OCI-LY1 (cell line): ENCODE data around the gene PTPN3.

Experiments used
- H2AFZ ChIP-seq: fragments of 200-600 bp; sonication (generic), shearing (Covaris generic); 2 replicates; pipeline ENCODE4 v1.6.0; 2014; ENCODE audit warnings: antibody characterized with exemption, mild to moderate bottlenecking, low read length
- H3F3A ChIP-seq: fragments of 200-600 bp; sonication (generic), shearing (Covaris generic); 2 replicates; pipeline ENCODE4 v1.6.0; 2014; ENCODE audit warnings: mild to moderate bottlenecking, antibody characterized with exemption, low read length, moderate library complexity; ENCODE audit not compliant: insufficient read depth
- H3K27ac ChIP-seq: fragments of 200-600 bp; sonication (generic); 2 replicates; pipeline ENCODE4 v1.5.1; 2014; ENCODE audit warnings: low read length, mixed run types, mild to moderate bottlenecking, low read depth; ENCODE audit not compliant: poor library complexity, severe bottlenecking
- H3K27me3 ChIP-seq: fragments of 200-600 bp; sonication (generic); 2 replicates; pipeline ENCODE4 v1.6.0; 2014; ENCODE audit warnings: antibody characterized with exemption, mild to moderate bottlenecking, low read length, moderate library complexity; ENCODE audit not compliant: insufficient read depth
- H3K36me3 ChIP-seq: fragments of 200-600 bp; sonication (generic); 2 replicates; pipeline ENCODE4 v1.6.1; 2014; ENCODE audit warnings: mild to moderate bottlenecking, antibody characterized with exemption, low read length, moderate library complexity, mixed read lengths; ENCODE audit not compliant: insufficient read depth
- H3K4me1 ChIP-seq: fragments of 200-600 bp; sonication (generic); 2 replicates; pipeline ENCODE4 v1.5.1; 2014; ENCODE audit warnings: mild to moderate bottlenecking, low read length, moderate library complexity; ENCODE audit not compliant: insufficient read depth, severe bottlenecking
- H3K4me2 ChIP-seq: fragments of 200-600 bp; sonication (generic), shearing (Covaris generic); 2 replicates; pipeline ENCODE4 v1.6.1; 2014; ENCODE audit warnings: low read length
- H3K4me3 ChIP-seq: fragments of 200-600 bp; sonication (generic); 2 replicates; pipeline ENCODE4 v1.5.1; 2014; ENCODE audit warnings: low read length, low read depth, mild to moderate bottlenecking, mixed read lengths; ENCODE audit not compliant: poor library complexity, severe bottlenecking
- H3K79me2 ChIP-seq: fragments of 200-600 bp; shearing (Covaris generic); 2 replicates; pipeline ENCODE4 v1.6.1; 2016; ENCODE audit warnings: mixed run types, low read length, mixed read lengths; ENCODE audit not compliant: insufficient read depth
- H3K9ac ChIP-seq: fragments of 200-600 bp; sonication (generic), shearing (Covaris generic); 2 replicates; pipeline ENCODE4 v1.6.1; 2014; ENCODE audit warnings: mild to moderate bottlenecking, low read length, mixed read lengths
- H3K9me2 ChIP-seq: fragments of 200-600 bp; sonication (generic), shearing (Covaris generic); 2 replicates; pipeline ENCODE4 v1.6.1; 2014; ENCODE audit warnings: low read depth, mild to moderate bottlenecking, low read length, mixed read lengths
- H3K9me3 ChIP-seq: fragments of 200-600 bp; shearing (Covaris generic); 2 replicates; pipeline ENCODE4 v1.6.1; 2014; ENCODE audit warnings: low read length, mixed read lengths
- H4K20me1 ChIP-seq: fragments of 200-600 bp; sonication (generic), shearing (Covaris generic); 2 replicates; pipeline ENCODE4 v1.6.0; 2016; ENCODE audit warnings: mild to moderate bottlenecking, low read length; ENCODE audit not compliant: insufficient read depth
- EZH2 ChIP-seq: fragments of 200-600 bp; sonication (generic), shearing (Covaris generic); IDR thresholded peaks from 2 replicates; pipeline ENCODE4 v1.8.0; 2017; ENCODE audit warnings: borderline replicate concordance, mixed run types, mild to moderate bottlenecking, antibody characterized with exemption, low read length, moderate library complexity, mixed read lengths
- TF ChIP-seq, protein P1 (sequence below): fragments of 200-600 bp; sonication (generic), shearing (Covaris generic); IDR thresholded peaks from 2 replicates; pipeline ENCODE4 v1.5.1; 2017; ENCODE audit warnings: mild to moderate bottlenecking, antibody characterized with exemption, low read length, moderate library complexity, mixed read lengths

The PTPN3 gene

DNA sequence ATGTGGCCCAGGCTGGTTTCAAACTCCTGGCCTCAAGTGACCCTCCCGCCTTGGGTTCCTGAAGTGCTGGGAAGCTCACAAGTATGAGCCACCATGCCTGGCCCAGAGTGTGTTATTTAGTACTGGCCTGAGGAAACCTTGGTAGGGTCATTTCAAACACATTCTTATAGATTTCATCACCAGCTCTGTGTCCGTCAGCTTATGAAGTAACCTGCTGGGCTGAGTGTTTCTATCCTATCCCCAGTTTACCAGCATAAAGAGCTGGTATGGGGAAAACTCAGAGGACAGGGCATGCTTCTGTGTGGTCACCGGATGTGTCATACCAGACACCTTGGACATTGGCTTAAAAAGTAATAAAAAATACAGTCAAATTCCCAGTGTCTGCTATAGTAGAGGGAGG lies 45.3 kb downstream of the PTPN3 start:
- no peaks in the 10 kb centered on the region for H3F3A ChIP-seq
- H4K20me1 ChIP-seq = no peaks in the 10 kb centered on the region
- H3K27ac ChIP-seq = no peak overlapping the region
- TF ChIP-seq, protein P1, sequence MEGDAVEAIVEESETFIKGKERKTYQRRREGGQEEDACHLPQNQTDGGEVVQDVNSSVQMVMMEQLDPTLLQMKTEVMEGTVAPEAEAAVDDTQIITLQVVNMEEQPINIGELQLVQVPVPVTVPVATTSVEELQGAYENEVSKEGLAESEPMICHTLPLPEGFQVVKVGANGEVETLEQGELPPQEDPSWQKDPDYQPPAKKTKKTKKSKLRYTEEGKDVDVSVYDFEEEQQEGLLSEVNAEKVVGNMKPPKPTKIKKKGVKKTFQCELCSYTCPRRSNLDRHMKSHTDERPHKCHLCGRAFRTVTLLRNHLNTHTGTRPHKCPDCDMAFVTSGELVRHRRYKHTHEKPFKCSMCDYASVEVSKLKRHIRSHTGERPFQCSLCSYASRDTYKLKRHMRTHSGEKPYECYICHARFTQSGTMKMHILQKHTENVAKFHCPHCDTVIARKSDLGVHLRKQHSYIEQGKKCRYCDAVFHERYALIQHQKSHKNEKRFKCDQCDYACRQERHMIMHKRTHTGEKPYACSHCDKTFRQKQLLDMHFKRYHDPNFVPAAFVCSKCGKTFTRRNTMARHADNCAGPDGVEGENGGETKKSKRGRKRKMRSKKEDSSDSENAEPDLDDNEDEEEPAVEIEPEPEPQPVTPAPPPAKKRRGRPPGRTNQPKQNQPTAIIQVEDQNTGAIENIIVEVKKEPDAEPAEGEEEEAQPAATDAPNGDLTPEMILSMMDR = no peak
- TF ChIP-seq EZH2 = no peak
- no peak overlapping the region for H3K4me3 ChIP-seq
- no peak overlapping the region for H2AFZ ChIP-seq
- H3K9ac ChIP-seq = no peak overlapping the region
- H3K36me3 ChIP-seq = no peaks in the 10 kb centered on the region
- H3K9me3 ChIP-seq = no peaks in the 10 kb centered on the region
- no peak overlapping the region for H3K4me2 ChIP-seq
- no peaks in the 10 kb centered on the region for H3K79me2 ChIP-seq
- H3K9me2 ChIP-seq = no peaks in the 10 kb centered on the region
- no peaks in the 10 kb centered on the region for H3K27me3 ChIP-seq
- no peaks in the 10 kb centered on the region for H3K4me1 ChIP-seq

DNA sequence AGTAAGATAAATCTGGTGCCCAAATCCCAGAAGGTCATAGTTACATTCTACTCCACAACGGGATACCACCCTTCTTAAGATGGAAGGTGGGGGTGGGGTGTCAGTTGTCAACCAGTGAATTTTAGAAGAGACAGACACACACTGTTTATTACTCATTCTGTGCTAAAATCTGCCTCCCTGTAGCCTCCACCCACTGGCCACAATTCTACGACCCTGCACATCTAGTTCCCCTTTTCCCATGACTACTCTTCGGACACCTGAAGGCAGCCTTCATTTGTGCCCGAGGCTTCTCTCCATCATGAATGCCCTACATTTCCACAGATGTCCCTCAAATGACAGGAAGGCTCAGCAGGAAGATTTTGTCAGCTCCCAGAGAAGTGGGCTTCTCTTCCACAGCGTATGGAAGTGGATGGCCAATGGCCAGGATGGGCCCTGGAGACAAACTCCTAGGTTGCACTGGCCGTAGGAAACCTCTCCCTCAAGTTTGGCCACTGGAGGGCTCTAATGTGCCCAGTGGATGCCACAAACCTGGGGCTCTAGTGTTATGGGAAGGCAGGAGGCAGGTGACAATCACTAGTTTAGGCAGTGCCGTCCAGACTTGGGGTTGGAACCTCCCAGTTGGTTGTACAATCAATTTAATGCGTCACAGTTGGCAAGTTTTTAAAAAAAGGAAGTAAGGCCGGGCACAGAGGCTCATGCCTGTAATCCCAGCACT lies 46.6 kb downstream of the PTPN3 start:
- no peak overlapping the region for H3K4me2 ChIP-seq
- H3F3A ChIP-seq = no peaks in the 10 kb centered on the region
- no peaks in the 10 kb centered on the region for H3K9me3 ChIP-seq
- H3K36me3 ChIP-seq = no peaks in the 10 kb centered on the region
- H4K20me1 ChIP-seq = no peaks in the 10 kb centered on the region
- no peaks in the 10 kb centered on the region for H3K4me1 ChIP-seq
- TF ChIP-seq EZH2 = no peak
- TF ChIP-seq, protein P1 = no peak
- H3K79me2 ChIP-seq = no peaks in the 10 kb centered on the region
- H3K27me3 ChIP-seq = no peaks in the 10 kb centered on the region
- H3K9ac ChIP-seq = no peak overlapping the region
- no peak overlapping the region for H2AFZ ChIP-seq
- no peak overlapping the region for H3K4me3 ChIP-seq
- H3K27ac ChIP-seq = no peak overlapping the region
- H3K9me2 ChIP-seq = no peaks in the 10 kb centered on the region

DNA sequence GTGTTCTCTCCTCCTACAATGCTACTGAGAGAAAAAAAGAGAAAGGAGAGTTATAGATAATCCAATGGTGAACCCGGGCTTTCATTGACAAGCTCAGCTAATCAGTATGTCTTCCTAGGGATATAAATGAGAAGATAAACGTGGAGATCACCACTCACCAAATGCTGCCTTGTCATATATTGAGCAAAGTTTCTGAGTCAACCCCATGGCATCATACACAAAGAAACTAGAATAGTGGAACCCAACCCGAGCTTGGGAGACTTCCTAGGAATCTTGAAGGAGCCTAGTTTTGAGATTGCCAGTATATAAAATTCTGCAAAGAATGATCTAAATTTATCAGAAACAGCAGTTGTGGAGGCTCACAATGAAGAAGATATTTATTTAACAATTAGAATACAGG lies 47.8 kb downstream of the PTPN3 start:
- Histone ChIP-seq H3K27ac (no peak overlapping the region), H3K4me2 (no peak overlapping the region), H4K20me1 (no peaks in the 10 kb centered on the region), H3K4me3 (no peak overlapping the region), H3K9me3 (no peaks in the 10 kb centered on the region), H2AFZ (no peak overlapping the region), H3K79me2 (no peaks in the 10 kb centered on the region), H3K27me3 (no peaks in the 10 kb centered on the region), H3F3A (no peaks in the 10 kb centered on the region), H3K9ac (no peak overlapping the region), H3K36me3 (no peaks in the 10 kb centered on the region), H3K4me1 (no peaks in the 10 kb centered on the region), H3K9me2 (no peaks in the 10 kb centered on the region)
- TF ChIP-seq, protein P1 = no peak
- TF ChIP-seq EZH2 = no peak
